HAP-1 (cell line): ENCODE results near the gene SEC14L2.

Experiments used
- DNase-seq, 2 experiments: peaks; one replicate each; pipeline ENCODE4 v3.0.0-alpha.2; 2016 to 2020; ENCODE audit warnings: low spot score in 2 of 2
- H3K27me3 ChIP-seq: fragments of 250-450 bp; sonication (Bioruptor Pico); 2 replicates; pipeline ENCODE4 v1.5.1; 2020; ENCODE audit warnings: low read depth, mild to moderate bottlenecking, moderate library complexity
- H3K36me3 ChIP-seq: fragments of 250-450 bp; sonication (Bioruptor Pico); replicated peaks from 2 replicates; pipeline ENCODE4 v1.5.1; 2020; ENCODE audit warnings: mild to moderate bottlenecking
- H3K4me1 ChIP-seq: fragments of 250-450 bp; sonication (Bioruptor Pico); 2 replicates; pipeline ENCODE4 v1.5.1; 2020; ENCODE audit warnings: mild to moderate bottlenecking
- H3K4me3 ChIP-seq: fragments of 250-450 bp; sonication (Bioruptor Pico); 2 replicates; pipeline ENCODE4 v1.5.1; 2020; ENCODE audit warnings: mild to moderate bottlenecking, moderate library complexity
- H3K9me3 ChIP-seq: fragments of 250-450 bp; sonication (Bioruptor Pico); 2 replicates; pipeline ENCODE4 v1.5.1; 2020; ENCODE audit warnings: mild to moderate bottlenecking, moderate library complexity
- in situ Hi-C: fragments of 300-500 bp; cut with MboI; formaldehyde crosslinking; loops from 3 replicates; pipeline ENCODE4 v1.14.3; 2020; ENCODE audit warnings: low sequenced_read_pairs, inconsistent platforms, mixed read lengths

The SEC14L2 gene

GRCh38 chr22:30365891-30366290 is 30.9 kb upstream of the SEC14L2 start:
- no peak overlapping the region for H3K4me3 ChIP-seq
- in situ Hi-C loops, result no loop called here
- H3K4me1 ChIP-seq, result no peaks in the 10 kb centered on the region
- no peaks in the 10 kb centered on the region for H3K36me3 ChIP-seq
- H3K9me3 ChIP-seq, result no peaks in the 10 kb centered on the region
- DNase-seq, result no peak
- no peaks in the 10 kb centered on the region for H3K27me3 ChIP-seq

DNA sequence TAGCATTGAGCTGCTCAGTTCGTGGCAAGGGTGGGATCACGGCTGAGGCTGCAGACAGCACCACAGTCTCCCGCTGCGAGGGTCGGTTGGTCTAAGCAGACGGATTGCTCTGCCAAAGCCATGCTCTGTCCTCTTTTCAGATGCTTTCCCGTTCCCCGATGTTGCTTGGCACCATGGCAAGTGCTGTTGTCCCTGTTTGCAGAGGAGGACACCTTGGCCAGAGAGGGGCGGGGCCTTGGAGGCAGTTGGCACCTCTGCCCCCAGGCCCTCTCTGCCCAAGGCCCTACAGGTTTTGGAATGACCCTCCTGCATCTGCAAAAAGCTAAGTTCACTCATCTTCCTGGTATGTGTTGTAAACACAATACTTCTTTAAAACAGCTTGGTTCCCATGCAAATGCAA is 28.4 kb upstream of the SEC14L2 start:
- H3K4me3 ChIP-seq, result no peak overlapping the region
- H3K4me1 ChIP-seq, result no peaks in the 10 kb centered on the region
- no peaks in the 10 kb centered on the region for H3K36me3 ChIP-seq
- in situ Hi-C loops, result no loop called here
- no peaks in the 10 kb centered on the region for H3K27me3 ChIP-seq
- no peak for DNase-seq
- H3K9me3 ChIP-seq, result no peaks in the 10 kb centered on the region

GRCh38 chr22:30370641-30371230 is 26.1 kb upstream of the SEC14L2 start:
- no peaks in the 10 kb centered on the region for H3K4me1 ChIP-seq
- in situ Hi-C loops, result no loop called here

DNA sequence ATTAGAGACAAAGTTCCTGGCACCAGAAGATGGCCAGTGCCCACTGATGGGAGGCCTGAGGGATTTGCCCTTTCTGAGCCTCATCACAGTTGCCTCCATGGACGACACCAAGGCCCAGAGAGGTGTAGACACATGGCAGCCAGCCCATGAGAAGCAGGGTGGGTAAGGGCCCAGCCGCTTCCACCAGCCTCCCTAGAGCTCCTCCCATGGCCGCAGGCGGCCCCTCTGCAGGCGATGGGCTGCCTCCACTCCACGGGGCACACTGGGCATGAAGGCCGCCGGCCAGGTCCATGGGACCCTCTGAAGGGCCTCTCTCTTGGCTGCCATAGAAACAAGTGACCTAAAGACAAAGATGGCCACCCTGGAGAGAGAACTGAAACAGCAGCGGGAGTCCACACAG is 25.5 kb upstream of the SEC14L2 start:
- Histone ChIP-seq H3K4me1 (no peaks in the 10 kb centered on the region), H3K27me3 (no peaks in the 10 kb centered on the region), H3K4me3 (no peak overlapping the region), H3K9me3 (no peaks in the 10 kb centered on the region), H3K36me3 (no peaks in the 10 kb centered on the region)
- in situ Hi-C loops, result no loop called here
- no peak for DNase-seq

More at GRCh38 chr22:30370641-30371230, 26.1 kb upstream of the SEC14L2 start:
- H3K9me3 ChIP-seq, result no peaks in the 10 kb centered on the region
- H3K4me3 ChIP-seq, result no peak overlapping the region
- no peaks in the 10 kb centered on the region for H3K36me3 ChIP-seq
- H3K27me3 ChIP-seq, result no peaks in the 10 kb centered on the region
- DNase-seq, result no peak

- H3K9me3 ChIP-seq, result no peaks in the 10 kb centered on the region
- no peak for DNase-seq
These were observed 24.8 kb upstream of the SEC14L2 start for GRCh38 chr22:30371981-30372380.

DNA sequence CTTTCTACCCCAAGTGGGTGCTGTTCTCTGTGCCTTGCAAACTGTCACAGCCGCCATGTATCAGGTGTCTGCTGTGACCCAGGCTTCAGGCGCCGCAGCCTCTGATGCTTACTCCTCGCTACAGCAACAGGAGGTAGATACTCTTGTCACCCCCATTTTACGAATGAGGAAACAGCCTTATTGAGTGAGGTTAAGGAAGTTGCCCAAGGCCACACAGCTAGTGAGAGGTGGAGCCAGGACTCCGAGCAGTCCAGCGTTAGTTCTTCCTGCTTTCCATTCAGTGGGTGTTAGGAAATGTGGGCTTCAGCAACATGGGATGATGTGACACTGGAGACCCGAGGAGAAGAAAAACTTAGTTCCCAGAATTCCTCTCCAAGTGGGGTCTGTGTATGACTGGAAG is 23.9 kb upstream of the SEC14L2 start:
- DNase-seq, result no peak
- no peak overlapping the region for H3K4me3 ChIP-seq
- H3K4me1 ChIP-seq, result no peaks in the 10 kb centered on the region
- no peaks in the 10 kb centered on the region for H3K9me3 ChIP-seq
- peaks cover 10% of the 10 kb centered on the region for H3K36me3 ChIP-seq
- in situ Hi-C loops, result no loop called here
- no peaks in the 10 kb centered on the region for H3K27me3 ChIP-seq

More at GRCh38 chr22:30371981-30372380, 24.8 kb upstream of the SEC14L2 start:
- in situ Hi-C loops, result no loop called here
- Histone ChIP-seq H3K4me1 (no peaks in the 10 kb centered on the region), H3K36me3 (peaks cover under 1% of the 10 kb centered on the region; the same call in 1 of the 2 replicates), H3K4me3 (no peak overlapping the region), H3K27me3 (no peaks in the 10 kb centered on the region)

- in situ Hi-C loops, result no loop called here
- DNase-seq, result no peak
These were observed 23.2 kb upstream of the SEC14L2 start for GRCh38 chr22:30373331-30374325.

GRCh38 chr22:30375312-30375849 is 21.4 kb upstream of the SEC14L2 start:
- in situ Hi-C loops, result loop anchor here (25.0 kb wide), 1 partner anchor 263 kb away; no protein-coding TSS in a partner anchor
- Histone ChIP-seq H3K4me3 (no peak overlapping the region), H3K36me3 (peaks cover 10% of the 10 kb centered on the region), H3K9me3 (no peaks in the 10 kb centered on the region), H3K27me3 (no peaks in the 10 kb centered on the region), H3K4me1 (no peaks in the 10 kb centered on the region)
- DNase-seq, result no peak

More at GRCh38 chr22:30373331-30374325, 23.2 kb upstream of the SEC14L2 start:
- Histone ChIP-seq H3K9me3 (no peaks in the 10 kb centered on the region), H3K36me3 (peaks cover 10% of the 10 kb centered on the region), H3K4me3 (no peak overlapping the region), H3K4me1 (no peaks in the 10 kb centered on the region), H3K27me3 (no peaks in the 10 kb centered on the region)

GRCh38 chr22:30380011-30380410 is 16.8 kb upstream of the SEC14L2 start:
- no peak for DNase-seq
- in situ Hi-C loops, result loop anchor here (25.0 kb wide), 1 partner anchor 268 kb away; no protein-coding TSS in a partner anchor
- peaks cover 21% of the 10 kb centered on the region for H3K36me3 ChIP-seq

DNA sequence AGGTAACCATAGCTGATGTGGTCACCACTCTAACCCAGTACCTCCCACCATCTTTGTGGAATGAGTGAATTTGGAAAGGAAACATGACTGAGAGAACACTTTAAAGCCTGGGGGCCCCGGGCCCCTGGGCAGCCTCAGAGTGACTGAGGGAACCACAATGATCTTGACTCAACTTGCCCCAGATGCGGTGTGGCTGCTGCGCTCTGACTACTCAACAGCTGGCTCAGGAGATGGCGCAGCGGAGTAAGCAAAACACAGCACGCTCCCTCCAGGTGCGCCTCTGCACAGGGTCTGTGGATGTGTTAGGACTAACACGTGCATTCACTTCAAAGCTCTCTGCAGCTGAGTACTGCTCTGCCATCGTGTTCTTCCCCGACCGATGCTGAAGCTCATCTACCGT is 15.6 kb upstream of the SEC14L2 start:
- in situ Hi-C loops, result loop anchor here (25.0 kb wide), 1 partner anchor 269 kb away; no protein-coding TSS in a partner anchor
- no peak for DNase-seq
- Histone ChIP-seq H3K4me1 (peaks cover 1% of the 10 kb centered on the region; the same call in 1 of the 2 replicates), H3K9me3 (no peaks in the 10 kb centered on the region), H3K36me3 (peaks cover 21% of the 10 kb centered on the region), H3K4me3 (no peak overlapping the region), H3K27me3 (no peaks in the 10 kb centered on the region)

More at GRCh38 chr22:30380011-30380410, 16.8 kb upstream of the SEC14L2 start:
- no peaks in the 10 kb centered on the region for H3K4me1 ChIP-seq
- no peak overlapping the region for H3K4me3 ChIP-seq
- H3K9me3 ChIP-seq, result no peaks in the 10 kb centered on the region
- no peaks in the 10 kb centered on the region for H3K27me3 ChIP-seq

DNA sequence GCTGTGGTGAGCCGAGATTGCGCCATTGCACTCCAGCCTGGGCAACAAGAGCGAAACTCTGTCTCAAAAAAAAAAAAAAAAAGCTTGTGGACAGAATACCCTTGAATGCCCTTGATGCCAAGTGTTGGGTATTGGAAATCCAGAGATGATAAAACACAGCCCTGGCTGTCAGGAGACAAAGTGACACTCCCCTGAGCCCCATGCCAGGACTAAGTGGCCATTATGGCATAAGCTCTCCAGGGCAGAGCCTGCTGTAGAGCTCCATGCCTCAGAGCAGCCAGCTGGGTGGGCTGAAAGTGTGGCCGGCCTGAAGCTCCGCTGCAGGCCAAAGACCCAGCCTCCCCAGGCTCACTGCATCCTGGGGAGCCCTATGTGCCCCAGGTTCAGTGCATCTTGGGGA is 14.5 kb upstream of the SEC14L2 start:
- Histone ChIP-seq H3K27me3 (no peaks in the 10 kb centered on the region), H3K36me3 (peaks cover 17% of the 10 kb centered on the region), H3K4me3 (no peak overlapping the region), H3K4me1 (peaks cover 3% of the 10 kb centered on the region; the same call in 1 of the 2 replicates), H3K9me3 (no peaks in the 10 kb centered on the region)
- no peak for DNase-seq
- in situ Hi-C loops, result loop anchor here (25.0 kb wide), 1 partner anchor 270 kb away; no protein-coding TSS in a partner anchor

GRCh38 chr22:30383061-30383460 is 13.8 kb upstream of the SEC14L2 start:
- no peaks in the 10 kb centered on the region for H3K9me3 ChIP-seq

DNA sequence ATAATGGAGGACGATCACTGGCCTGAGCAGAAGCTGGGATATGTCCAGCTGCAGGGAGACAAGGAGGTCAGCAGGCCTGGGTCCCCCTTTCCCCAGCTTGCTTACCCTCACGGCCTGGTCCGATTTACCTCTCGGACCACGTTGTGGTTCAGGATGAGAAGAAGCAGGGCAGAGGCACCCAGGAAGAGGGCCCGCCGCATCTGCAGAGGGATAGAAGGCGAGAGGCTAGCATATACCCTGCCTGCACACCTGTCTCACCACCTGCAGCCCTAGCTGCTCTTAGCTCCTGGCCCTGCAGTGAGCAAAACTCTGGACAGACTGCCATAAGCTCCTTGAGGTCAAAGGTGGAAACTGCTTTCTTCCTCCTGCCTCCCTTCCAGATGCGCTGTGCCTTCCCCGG is 10.9 kb upstream of the SEC14L2 start:
- Histone ChIP-seq H3K4me1 (peaks cover 3% of the 10 kb centered on the region; the same call in 1 of the 2 replicates), H3K36me3 (peaks cover 11% of the 10 kb centered on the region; the same call in 1 of the 2 replicates), H3K9me3 (peaks cover 3% of the 10 kb centered on the region; the same call in 1 of the 2 replicates), H3K27me3 (no peaks in the 10 kb centered on the region), H3K4me3 (no peak overlapping the region)
- no peak for DNase-seq
- in situ Hi-C loops, result loop anchor here (25.0 kb wide), 1 partner anchor 274 kb away; no protein-coding TSS in a partner anchor

More at GRCh38 chr22:30383061-30383460, 13.8 kb upstream of the SEC14L2 start:
- Histone ChIP-seq H3K4me1 (peaks cover 3% of the 10 kb centered on the region; the same call in 1 of the 2 replicates), H3K27me3 (no peaks in the 10 kb centered on the region), H3K36me3 (peaks cover 11% of the 10 kb centered on the region; the same call in 1 of the 2 replicates), H3K4me3 (no peak overlapping the region)
- in situ Hi-C loops, result loop anchor here (25.0 kb wide), 1 partner anchor 271 kb away; no protein-coding TSS in a partner anchor
- DNase-seq, result no peak
